ENCODE measurements around the gene CAPN5.

CAPN5 gene

DNA sequence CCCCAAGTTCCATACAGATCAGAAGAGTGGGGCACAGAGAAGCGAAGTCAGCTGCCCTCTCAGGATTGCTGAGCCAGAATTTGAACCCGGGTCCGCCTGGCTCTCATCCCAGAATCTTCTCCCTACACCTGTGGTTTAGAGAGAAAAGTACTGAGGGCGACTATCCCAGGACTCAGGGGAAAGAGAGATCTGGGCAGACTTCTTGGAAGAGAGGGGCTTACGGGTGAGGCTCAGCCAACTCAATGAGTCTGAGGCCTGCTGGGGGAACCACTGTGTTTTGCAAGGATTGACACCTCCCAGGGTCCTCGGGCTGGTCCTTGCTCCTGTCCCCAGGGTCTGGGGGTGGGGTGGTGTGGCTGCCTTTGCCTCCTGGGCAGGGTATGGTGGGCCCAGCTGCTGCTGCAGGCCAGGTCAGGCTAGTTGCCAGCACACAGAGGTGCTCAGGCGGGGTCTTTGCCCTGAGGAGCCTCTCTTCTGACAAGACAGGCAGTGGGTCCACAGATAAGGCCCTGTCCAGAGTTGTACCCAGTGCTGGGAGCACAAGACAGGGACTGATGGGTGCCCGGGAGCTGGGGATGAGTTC is 1.2 kb downstream of the CAPN5 start:
- no peak for DNase-seq

DNA sequence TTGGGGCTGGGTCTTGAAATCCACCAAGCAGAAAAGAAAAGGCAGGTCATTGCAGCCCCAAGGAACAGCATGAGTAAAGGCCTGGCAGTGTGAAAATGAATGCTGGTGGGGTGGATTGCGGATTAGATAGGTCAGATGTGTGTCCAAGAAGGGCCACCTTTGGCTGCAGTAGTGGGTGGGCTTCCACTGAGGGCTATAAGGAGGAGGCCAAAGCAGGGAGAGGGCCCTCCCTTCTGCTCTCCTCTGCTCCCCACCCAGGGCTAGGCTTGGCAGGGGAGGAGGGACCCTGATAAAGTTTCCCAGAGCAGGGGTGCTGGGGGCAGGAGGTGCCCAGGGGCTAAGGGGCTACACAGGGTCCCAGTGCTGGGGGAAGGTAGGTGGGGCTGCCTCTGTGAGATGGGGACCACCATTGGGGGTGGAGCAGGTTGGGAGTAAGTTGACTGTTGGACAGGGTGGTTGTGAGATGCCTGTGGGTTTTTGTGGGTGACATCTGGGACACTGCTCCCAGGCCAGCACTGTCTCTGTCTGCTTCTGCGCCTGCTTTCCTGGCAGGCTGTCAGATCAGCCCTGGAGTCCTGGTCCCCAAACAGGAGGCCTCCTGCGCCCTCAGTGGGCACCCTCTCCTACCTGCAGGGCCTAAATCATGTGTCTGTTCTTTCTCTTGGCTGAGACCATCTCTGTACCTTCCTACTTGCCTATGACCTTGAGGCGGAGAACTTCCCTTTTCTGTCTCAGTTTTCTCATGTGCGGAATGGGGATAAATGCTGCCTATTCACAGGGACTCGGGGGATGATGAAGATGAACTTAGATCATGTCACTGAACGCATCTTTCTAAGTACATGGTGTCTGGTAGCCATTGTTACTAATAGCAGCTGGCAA is 1.9 kb downstream of the CAPN5 start:
- DNase-seq = no peak

DNA sequence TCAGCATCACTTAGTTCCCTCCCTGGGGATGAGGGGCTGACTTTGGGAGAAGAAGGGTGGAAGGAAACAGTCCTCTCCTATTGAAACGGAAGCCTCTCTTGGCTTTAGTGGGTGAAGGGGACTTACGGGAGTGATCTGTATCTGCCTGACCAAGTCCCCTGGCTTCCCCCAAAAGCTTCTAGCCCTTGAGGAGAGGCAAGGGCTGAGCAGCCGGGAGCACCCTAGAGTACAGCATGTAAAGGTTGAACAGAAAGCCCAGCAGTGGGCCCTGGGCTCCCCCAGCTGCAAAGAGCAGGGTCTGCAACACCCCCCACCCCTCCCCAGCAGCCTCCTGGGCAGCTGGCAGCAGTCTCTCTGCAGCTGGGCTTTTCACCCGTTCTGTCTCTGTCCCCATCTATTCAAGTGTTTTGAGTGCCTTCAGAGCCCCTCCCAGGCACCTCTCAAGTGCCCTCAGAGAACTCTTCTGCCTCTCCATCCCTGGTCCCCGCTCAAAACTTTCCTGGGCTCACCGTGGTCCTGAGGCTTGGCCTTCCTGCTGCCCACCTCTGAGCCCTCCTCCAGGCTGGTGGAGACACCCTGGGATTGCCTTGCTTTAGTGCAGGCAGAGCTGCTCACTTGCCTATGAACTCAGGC is 2.7 kb downstream of the CAPN5 start:
- no peak for DNase-seq

DNA sequence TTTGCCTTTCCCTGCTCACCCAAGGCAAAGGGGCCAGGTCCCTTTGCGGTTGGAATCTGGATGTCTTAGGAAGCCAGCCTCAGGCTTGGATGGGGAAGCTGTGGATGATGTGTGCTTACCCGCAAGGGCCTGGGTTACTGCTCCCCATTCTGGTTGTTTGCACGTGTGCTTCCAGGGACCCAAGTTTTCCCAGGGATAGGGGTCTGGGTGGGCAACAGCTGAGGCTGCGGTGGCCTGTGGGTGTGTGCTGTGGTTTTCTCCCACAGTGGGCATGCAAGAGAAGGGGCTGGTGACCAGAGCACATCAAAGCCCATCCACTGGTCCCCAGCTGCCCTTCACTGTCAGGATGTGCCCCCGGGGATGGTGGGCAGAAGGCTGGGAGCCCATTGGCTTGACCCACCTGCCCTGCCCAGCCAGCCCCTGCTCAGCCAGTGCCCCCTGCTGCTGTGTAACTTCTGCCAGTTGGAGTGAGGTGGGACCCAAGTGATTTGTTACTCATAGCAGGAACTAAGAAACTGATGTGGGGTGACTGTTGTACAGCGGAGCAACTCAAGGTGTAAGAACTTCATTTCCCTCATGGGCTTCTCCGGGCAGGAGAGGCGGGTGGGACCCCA is 3.3 kb downstream of the CAPN5 start:
- no peak for DNase-seq

DNA sequence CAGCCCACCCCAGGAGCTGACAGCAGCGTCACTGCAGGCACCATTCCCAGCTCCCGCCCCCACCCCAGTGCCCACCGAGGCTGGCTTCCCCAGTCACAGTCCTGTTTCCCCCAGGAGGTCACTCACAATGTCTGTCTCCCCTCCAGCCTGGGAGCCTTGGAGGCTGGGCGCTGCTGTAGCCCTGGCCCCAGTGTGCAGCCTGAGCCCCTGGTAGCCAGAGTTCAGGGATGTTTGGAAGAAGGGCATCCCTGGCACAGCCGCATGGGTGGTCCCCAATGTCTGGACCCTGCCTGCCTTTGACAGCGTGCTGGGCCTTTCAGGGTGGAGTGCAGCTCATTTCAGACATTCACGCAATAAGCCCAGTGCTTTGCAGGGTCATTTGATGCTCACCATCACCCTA is 4.3 kb downstream of the CAPN5 start:
- no peak for DNase-seq

DNA sequence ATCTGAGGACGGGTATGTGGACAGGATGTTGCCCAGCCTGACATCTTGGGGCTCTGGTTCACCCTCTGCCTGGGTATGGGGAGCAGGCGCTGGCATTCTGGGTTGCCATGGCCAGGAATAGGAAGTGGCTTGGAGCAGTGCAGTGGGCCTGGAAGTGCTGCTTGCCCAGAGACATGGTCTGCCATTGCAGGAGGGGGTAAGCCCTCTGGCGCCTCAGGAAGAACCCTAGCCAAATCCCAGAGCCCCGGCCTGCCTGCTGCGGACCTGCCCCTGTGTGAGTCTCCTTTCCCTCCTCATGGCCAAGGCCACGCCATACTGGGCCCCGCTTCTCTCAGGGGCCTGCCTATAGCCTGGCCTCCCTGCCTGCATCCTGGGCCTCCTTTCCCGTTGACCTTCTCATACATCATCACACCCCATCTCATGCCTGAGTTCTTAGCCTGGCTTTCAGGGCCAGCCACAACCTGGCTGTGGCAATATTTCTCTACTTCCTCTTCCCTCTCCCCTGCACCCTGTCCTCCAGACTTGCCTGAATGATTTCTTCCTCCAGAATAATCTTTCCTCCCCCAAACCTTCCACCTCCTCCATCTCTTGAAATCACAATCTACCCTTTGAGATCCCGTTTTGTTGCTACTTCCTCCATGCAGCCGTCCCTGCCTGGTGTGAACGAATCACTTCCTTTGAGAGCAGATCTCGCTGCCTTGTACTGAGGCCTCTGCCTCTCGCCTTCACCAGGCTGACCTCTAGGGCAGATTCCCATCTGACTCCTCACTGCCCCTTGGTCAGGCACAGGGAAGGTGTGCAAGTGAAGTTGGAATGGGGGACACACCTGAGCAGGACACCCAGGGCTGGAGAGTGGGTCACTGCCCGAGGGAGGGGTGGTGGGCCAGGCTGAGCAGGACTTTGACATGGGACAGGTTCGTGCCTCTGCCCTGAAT is 5.2 kb downstream of the CAPN5 start:
- peak; percentile 9 for DNase-seq

DNA sequence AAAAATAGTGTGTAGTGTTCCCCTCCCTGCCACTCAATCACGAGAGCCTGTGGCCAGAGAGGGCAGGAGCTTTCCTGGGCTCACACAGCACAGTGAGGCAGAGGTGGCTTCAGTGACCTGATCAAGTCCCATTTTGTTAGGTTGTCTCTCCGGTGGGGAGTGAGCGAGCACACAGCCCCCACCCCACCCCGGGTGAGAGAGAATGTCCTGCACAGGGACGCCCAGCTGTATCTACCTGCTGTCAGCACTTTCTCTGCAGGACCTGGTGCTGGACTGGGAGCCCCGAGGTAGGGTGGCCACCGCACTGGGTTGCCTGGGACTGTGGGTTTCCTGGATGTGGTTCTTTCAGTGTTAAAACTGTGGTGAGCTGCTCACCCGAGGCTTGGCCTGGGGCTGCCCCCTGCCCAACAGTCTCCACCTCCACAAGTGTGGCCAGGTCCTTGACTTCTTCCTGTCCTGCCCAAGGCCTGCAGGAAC is 6.1 kb downstream of the CAPN5 start:
- DNase-seq = no peak

DNA sequence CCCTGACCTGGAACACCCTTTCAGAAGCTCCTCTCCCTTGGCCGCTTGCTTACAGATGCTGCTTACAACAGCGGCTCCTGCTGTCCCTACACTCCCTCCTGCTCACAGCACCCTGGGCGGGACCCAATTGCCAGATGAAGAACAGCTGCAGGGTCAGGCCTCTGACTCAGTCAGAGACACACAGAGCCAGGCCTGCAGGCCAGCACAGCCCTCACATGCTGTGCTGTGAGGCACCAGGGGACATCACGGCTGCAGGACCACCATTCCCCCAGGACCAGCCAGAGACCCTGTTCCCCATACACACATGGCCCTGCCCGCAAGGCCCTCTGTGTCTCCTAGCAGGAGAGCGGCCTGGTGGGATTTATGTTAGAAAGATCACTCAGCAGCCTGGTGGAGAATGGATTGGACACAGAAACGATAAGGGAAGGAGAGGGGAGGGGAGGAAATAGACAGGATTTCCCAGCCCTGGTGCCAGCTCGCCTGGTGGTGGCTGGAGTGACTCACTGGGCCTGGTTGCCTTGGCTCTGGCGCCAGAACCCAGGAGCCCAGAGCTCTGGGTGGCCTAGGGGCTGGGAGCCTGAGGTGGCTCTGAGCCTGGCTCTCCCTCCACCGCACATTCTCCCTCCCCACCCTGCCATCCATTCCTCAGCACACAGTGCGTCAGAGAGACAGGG is 6.7 kb downstream of the CAPN5 start:
- peak; percentile 17 for DNase-seq

DNA sequence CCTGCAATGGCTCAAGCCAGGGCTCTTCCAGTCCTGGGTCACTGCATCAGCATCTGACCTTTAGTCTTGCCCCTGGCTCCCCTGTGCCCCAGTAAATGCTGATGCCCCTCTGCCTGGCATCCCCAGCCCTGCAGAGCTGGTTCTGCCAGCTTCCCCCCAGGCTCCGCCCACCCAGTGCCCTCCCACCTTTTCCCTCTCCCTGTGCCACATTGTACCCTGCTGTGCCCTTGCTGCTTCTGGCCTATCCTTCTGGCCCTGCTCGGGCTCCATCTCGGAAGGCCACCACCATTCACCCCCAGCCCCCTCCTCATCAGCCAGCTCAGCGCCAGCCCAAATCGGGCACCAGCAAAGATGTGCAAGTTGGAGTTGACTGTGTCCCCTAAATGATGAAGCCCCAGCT is 7.4 kb downstream of the CAPN5 start:
- no peak for DNase-seq

DNA sequence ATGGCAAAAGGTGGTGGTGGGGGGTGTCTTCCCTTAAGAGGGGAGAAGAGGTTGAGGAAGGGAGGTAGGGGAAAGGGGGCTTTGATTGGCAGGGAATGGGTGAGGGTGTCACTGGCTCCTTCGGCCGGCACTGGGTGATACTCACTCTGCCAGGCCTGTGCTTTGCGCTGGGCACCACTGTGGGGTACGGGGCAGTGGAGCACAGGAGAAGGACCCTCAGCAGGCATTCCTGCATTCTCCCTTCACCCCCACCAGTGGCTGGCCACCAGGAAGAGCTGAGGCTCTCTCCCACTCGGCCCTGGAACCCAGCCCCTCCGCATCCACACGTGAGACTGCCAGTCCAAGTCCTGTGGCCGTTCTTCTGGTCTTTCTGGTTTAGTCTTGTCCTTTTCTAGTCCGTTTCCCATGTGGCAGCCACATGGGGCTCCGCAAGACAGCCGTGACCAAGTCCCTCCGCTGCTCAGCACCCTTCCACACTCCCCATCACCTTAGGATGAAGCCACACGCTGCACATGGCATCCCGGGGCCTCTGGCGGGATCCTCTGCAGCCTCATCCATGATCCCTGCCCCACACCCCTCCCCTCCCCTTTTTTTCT is 8.0 kb downstream of the CAPN5 start:
- no peak for DNase-seq

DNA sequence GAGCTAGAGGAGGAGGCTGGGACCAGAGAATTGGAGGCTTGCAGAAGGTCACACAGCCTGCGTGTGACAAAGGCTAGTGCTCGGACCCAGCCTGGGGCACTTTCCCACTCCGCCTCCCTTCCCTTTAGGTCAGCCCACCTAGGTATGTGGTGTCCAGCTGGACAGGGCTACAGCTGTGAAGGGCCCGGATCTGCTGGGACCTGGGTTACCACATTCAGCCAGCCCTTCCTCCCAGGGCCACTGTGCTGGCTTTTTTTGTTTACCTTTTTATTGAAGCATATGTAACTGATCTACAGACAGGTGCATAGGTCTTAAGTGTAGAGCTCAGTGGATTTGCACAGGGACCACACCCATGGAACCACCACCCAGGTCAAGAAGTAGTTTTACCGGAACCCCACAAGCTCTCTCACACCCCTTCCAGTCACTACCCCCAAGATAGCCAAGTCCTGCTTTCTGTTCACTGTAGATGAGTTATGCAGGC is 8.7 kb downstream of the CAPN5 start:
- no peak for DNase-seq

DNA sequence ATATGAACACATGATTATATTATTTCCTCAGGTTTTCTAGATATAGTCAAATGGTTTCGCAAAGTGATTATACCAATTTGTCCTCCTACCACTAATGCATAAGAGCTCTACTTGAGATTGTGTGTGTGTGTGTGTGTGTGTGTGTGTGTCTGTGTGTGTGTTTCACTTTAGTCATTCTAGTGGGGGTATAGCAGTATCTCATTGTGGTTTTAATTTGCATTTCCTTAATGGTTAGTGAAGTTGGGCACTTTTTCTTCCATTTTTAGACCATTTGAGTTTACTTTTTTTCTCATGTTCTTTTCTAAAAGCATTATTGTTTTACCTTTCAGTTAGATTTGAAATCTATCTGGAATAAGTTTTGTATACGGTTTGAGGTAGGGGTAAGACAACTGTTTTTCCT is 12.9 kb downstream of the CAPN5 start:
- no peak for DNase-seq

DNA sequence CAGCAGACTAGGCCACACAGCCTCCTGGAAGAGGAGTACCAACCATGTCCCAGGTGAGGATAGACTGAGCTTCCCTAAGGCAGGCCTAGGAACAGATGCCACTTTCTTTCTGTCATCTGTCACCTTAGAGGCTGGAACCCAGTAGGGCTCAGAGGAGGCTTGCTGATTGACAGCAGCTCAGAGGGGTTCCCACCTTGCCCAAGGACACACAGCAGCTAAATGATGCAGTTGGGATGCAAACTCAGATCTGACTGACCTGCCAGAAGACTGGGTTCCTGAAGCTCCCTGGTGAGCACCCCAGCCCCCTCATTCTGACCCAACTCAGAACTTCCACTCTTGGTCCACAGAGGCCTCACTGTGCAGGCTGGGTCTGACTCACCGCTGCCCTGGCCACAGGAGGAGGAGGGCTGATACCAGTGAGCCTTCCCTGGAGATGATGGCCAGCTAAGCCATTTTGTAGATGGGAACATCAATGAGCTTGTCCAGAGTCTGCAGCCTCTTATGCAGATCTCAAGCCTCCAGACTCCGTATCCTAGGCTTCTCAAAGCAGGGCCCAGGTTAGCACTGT is 14.0 kb downstream of the CAPN5 start:
- DNase-seq = peak; percentile 2

DNA sequence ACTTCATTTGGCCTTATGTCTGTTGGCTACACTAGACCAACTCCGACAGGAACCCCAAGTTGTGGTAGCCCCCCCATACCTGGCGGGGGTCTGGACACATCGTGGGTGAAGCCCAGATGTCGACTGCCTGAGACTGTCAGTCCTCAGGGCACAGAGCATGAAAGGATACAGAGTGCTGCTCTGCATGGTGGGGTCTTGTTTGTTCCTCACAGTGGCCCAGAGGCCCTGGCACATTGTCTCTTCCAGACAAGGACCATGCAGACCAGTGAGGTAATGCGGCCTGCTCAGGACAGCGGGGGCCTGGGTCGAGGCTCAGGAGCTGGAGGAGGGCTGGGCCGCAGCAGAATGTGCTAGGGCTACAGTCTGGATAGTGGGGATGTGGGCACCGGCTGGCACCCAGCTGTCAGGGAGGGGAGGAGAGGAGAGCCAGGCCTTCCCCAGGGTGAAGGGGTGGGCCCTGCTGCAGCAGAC is 14.6 kb downstream of the CAPN5 start:
- peak; percentile 15 for DNase-seq

DNA sequence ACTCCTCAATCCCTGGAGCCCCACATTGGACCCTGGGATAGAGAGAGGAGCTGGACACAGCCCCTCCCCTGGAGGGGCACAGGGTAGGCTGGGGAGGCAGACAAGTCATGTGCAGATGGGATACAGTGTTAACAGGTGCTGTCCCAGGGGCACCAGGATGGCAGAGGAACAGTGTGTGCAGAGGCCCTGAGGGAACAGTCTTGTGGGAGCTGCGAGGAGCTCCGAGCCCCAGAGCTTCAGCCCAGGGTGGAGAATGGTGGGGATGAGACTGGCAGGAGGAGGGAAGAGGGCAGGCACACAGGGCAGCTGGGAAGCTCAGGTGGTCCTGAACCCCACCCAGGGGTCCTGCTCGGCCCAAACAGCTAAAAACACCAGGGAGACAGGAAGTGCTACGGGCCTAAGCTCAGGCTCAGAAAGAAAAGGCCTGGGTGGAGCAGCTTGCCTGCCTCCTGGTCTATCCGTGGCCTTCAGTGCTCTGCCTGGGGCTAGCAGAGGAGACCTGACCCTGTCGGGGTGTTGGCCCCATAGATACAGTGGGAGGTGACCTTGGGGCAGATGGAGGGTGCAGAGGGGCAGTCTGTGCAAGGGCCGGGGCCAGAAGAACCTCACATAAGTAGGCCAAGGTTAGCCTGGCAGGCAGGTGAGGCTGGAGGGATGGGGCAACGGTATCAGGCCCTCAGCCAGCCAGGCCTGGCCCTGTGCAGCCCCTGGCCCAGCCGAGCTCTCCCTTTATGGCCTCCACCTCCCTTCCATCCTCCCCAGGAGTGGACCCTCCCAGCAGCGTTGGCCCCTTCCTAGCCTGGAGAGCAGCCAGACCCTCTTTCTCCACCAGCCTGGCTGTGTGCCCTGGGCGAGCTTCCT is 15.4 kb downstream of the CAPN5 start:
- DNase-seq = peak; percentile 20

DNA sequence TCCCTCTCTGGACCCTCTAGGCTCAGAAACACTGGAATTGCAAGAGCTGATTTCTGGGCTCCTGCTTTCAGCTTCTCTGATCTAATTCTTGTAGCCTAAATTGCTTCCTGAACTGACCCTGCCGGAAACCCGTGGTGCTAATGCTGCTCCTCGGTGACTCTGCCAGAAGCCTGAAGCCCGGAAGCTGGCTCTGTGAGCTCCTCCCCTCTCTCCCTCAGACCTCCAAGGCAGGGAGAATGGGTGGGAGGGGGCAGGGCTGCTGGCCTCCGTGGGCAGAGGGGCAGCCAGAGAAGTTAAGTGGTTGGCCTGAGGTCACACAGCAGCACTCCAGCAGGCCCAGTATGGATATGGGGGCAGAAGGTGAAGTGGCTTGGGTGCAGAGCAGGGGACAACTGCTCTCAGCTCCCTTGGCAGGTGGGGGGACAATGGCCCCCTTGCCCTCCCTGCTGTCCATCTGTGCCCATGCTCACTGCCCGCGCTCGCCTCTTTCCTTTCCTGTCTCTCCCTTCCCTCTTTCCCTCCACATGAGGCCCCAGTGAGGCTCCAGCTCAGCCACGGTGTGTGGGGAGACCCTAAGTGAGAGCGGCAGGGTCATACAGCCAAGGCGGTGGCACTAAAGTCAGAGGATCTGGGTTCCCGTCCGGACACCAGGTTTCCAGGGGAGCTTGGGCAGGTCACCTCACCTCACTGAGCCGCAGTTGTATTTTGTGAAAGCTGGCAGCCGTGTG is 16.2 kb downstream of the CAPN5 start:
- peak; percentile 37 for DNase-seq

DNA sequence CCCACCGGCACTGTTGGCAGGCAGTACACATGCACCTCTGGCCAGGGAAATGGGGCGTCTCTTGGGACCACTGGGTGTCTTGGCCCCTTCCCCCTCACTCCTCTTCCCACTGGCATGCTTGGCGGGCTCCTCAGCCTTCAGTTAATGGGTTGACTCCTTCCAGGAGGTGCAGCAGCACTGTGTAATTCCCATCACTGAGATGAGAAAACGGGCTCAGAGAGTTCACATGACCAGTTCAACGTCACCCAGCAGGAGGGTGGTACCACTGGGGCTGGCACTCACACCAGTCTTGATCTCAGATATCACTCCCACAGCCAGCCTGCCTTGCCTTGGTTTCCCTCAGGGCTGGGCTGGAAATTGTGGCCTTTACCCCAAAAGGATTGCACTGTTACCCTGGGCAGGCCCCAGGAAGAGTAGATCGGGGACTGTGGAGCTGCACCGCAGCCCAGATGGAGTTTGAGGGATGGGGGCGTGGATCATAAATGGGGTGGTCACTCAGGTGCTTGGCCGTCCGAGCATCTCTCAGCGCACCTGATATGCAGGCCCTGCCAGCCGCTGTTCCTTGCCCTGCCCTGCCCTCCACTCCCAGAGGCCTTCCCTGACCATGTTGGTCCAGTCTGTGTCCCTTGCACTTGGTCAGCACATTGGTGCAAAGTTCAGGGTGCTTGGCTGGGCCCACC is 16.9 kb downstream of the CAPN5 start:
- DNase-seq = peak; percentile 13

DNA sequence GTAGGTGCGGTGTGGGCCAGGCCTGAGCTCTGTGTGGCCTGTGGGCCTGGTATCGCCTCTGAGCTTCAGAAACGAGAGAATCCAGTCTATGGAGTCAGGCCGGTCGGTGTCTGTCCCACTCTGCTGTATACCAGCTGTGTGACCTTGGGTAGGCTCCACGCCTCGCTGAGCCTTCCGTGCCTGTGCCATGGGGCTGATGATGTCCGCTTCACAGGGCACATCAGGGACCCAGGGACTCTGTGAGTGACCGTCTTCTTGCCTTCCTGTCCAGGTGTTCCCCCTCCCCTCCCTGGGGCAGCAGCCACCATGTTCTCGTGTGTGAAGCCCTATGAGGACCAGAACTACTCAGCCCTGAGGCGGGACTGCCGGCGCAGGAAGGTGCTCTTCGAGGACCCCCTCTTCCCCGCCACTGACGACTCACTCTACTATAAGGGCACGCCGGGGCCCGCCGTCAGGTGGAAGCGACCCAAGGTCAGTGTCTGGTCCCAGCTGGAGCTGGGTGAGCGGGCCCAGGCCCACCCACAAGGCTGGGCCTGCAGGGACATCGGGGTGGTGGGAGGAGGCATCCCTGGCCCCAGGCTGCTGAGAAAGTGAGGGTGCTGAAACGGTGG is 17.9 kb downstream of the CAPN5 start:
- DNase-seq = no peak

Data from activated T-cell treated with anti-CD3 and anti-CD28 coated beads, Interleukin-2, amount 50 U/mL, for 1 hour (primary cell).